K562 (cell line): Measurements from ENCODE around the gene BAHD1. TPM values are rescaled to one million over a fixed set of nuclear protein-coding genes. Genes with fewer than 3 reads are reported as not detected.

Source experiments
- ATAC-seq: fragments of 200-7000 bp; cut with Tn5 transposase; 3 replicates; pipeline ENCODE4 v1.9.1; 2020; ENCODE audit warnings: moderate library complexity
- BruUV-seq: library from RNA; stranded (reverse); fragments of 400-500 nt; replicated peaks from 2 replicates; lab custom pipeline; 2021; lab: Mats Ljungman, UMichigan
- CTCF ChIA-PET: fragments of 300-600 bp; formaldehyde crosslinking; extraction: SDS; loops from one replicate; lab custom pipeline; 2021; ENCODE audit warnings: low intra/inter-chr PET ratio; lab: Yijun Ruan, JAX
- POLR2A ChIA-PET: fragments of 300-600, 350-650 bp; sonication (Branson Sonifier 250); formaldehyde crosslinking; extraction: SDS; loops from one replicate; lab custom pipeline; 2021; ENCODE audit warnings: antibody characterized with exemption, inconsistent platforms; lab: Yijun Ruan, JAX
- DNase-seq, 4 experiments: peaks; one replicate each; pipeline versions ENCODE4 v3.0.0 to v3.0.0-alpha.2; 2011 to 2018; ENCODE audit warnings: low spot score in 3 of 4, mixed read lengths in 3 of 4; ENCODE audit errors: extremely low read depth in 1 of 4
- FAIRE-seq: peaks from 2 replicates; lab custom pipeline; 2011; peaks lifted over from hg19 to GRCh38; lab: Jason Lieb, UNC
- H2AFZ ChIP-seq: 2 replicates; pipeline ENCODE4 v1.6.0; 2011; ENCODE audit warnings: low read depth, low read length, control low read depth, inconsistent platforms
- H3K27ac ChIP-seq: fragments of 200-600 bp; 3 replicates; pipeline ENCODE4 v1.8.0; 2011; ENCODE audit warnings: low read depth, mild to moderate bottlenecking, control low read depth, inconsistent platforms, low read length, moderate library complexity, mixed read lengths; ENCODE audit errors: extremely low read depth
- H3K27me3 ChIP-seq, 2 experiments: fragments of 300-600 bp in 1 of 2; 2 replicates in 1 of 2; 3 replicates in 1 of 2; pipeline versions ENCODE4 v1.6.0 to v1.8.0; 2011; ENCODE audit warnings: inconsistent platforms in 2 of 2, low read length in 2 of 2, mild to moderate bottlenecking in 1 of 2, mixed read lengths in 1 of 2, moderate library complexity in 1 of 2; ENCODE audit not compliant: control insufficient read depth in 2 of 2, insufficient read depth in 2 of 2
- H3K36me3 ChIP-seq: fragments of 300-600 bp; 3 replicates; pipeline ENCODE4 v1.8.0; 2011; ENCODE audit warnings: mild to moderate bottlenecking, low read length, inconsistent platforms; ENCODE audit not compliant: control insufficient read depth, insufficient read depth
- H3K4me1 ChIP-seq, 2 experiments: fragments of 200-600 bp in 1 of 2; replicated peaks in 1 of 2; 2 replicates in 1 of 2; 3 replicates in 1 of 2; pipeline versions ENCODE4 v1.5.1 to v1.8.0; 2011; ENCODE audit warnings: inconsistent platforms in 2 of 2, low read length in 2 of 2, mild to moderate bottlenecking in 1 of 2, mixed read lengths in 1 of 2, moderate library complexity in 1 of 2; ENCODE audit not compliant: control insufficient read depth in 2 of 2, insufficient read depth in 2 of 2
- H3K4me2 ChIP-seq: 2 replicates; pipeline ENCODE4 v1.6.1; 2011; ENCODE audit warnings: low read length, control low read depth, inconsistent platforms, mixed read lengths; ENCODE audit not compliant: insufficient read depth
- H3K4me3 ChIP-seq: fragments of 200-600 bp; sonication (generic), shearing (Covaris generic); 2 replicates; pipeline ENCODE4 v1.5.1; 2016; ENCODE audit warnings: control low read depth, inconsistent platforms
- H3K79me2 ChIP-seq: fragments of 200-600 bp; 3 replicates; pipeline ENCODE4 v1.8.0; 2011; ENCODE audit warnings: low read length, inconsistent platforms; ENCODE audit not compliant: control insufficient read depth, insufficient read depth
- H3K9ac ChIP-seq, 2 experiments: 2 replicates each; pipeline versions ENCODE4 v1.6.0 to v1.6.1; 2011; ENCODE audit warnings: low read depth in 2 of 2, low read length in 2 of 2, control low read depth in 1 of 2, inconsistent platforms in 1 of 2, mild to moderate bottlenecking in 1 of 2, mixed read lengths in 1 of 2; ENCODE audit not compliant: insufficient read depth in 1 of 2
- H3K9me1 ChIP-seq: one replicate; pipeline ENCODE4 v1.6.0; 2011; ENCODE audit warnings: inconsistent platforms, mild to moderate bottlenecking, low read length, moderate library complexity; ENCODE audit not compliant: control insufficient read depth, insufficient read depth
- H3K9me3 ChIP-seq: replicated peaks from 2 replicates; pipeline ENCODE4 v1.5.1; 2011; ENCODE audit warnings: low read depth, low read length, inconsistent platforms; ENCODE audit not compliant: control insufficient read depth, insufficient read depth
- H4K20me1 ChIP-seq: replicated peaks from 2 replicates; pipeline ENCODE4 v1.6.1; 2011; ENCODE audit warnings: low read length, inconsistent platforms, mixed read lengths; ENCODE audit not compliant: control insufficient read depth, insufficient read depth
- BCOR ChIP-seq: fragments of 450-650 bp; IDR thresholded peaks from 2 replicates; pipeline ENCODE4 v1.6.1; 2016
- CBFA2T2 ChIP-seq: fragments of 450-650 bp; conservative IDR thresholded peaks from 2 replicates; pipeline ENCODE4 v1.6.1; 2017; ENCODE audit warnings: mild to moderate bottlenecking
- COPS2 ChIP-seq: fragments of 450-650 bp; conservative IDR thresholded peaks from 2 replicates; pipeline ENCODE4 v1.6.1; 2016; ENCODE audit warnings: mild to moderate bottlenecking, moderate library complexity
- MTA3 ChIP-seq: fragments of 450-650 bp; formaldehyde crosslinking; IDR thresholded peaks from 2 replicates; pipeline ENCODE4 v1.6.1; 2017; ENCODE audit warnings: mild to moderate bottlenecking, borderline replicate concordance
- NFIC ChIP-seq: fragments of 450-650 bp; IDR thresholded peaks from 2 replicates; pipeline ENCODE4 v1.6.1; 2017; ENCODE audit warnings: mild to moderate bottlenecking, inconsistent platforms
- POLR2G ChIP-seq: fragments of 200-400 bp; formaldehyde crosslinking; IDR thresholded peaks from 2 replicates; pipeline ENCODE4 v1.6.1; 2017; ENCODE audit warnings: low read depth, mild to moderate bottlenecking, antibody characterized with exemption, low read length, moderate library complexity
- POLR3G ChIP-seq: IDR thresholded peaks from 2 replicates; pipeline ENCODE4 v1.6.1; 2011; ENCODE audit not compliant: insufficient read length, insufficient replicate concordance; ENCODE audit errors: extremely low read depth
- SMARCB1 ChIP-seq: IDR thresholded peaks from 2 replicates; pipeline ENCODE4 v1.6.1; 2011; ENCODE audit warnings: improper control_type of control experiment, low read depth; ENCODE audit not compliant: insufficient read length
- WGBS: fragments of 100-300 bp; shearing (Covaris generic); methylation state at CpG from one replicate; pipeline ENCODE4 v1.1.6; 2016; ENCODE audit warnings: low coverage, mixed read lengths; ENCODE audit not compliant: insufficient coverage; ENCODE audit errors: missing lambda C conversion rate; 5-methylcytosine and 5-hydroxymethylcytosine counted together
- in situ Hi-C: fragments of 300-500 bp; cut with MboI; formaldehyde crosslinking; loops from 4 replicates; pipeline ENCODE4 v1.15.0; 2018; ENCODE audit warnings: inconsistent platforms, mixed read lengths
- intact Hi-C: fragments of 100-400 bp; cut with micrococcal nuclease; formaldehyde crosslinking; loops from 2 replicates; pipeline ENCODE4 v1.14.2; 2022
- polyA plus RNA-seq, 8 experiments: library from polyadenylated mRNA; depleted of rRNA in 4 of 8; stranded (reverse) in 5 of 8; unstranded in 3 of 8; fragments of >200 nt; fragmentation: Nextera tagmentation in 2 of 8; fragmentation: Illumina TruSeq in 1 of 8; extraction: Ambion mirVana in 2 of 8; extraction: Trizol in 1 of 8; gene quantifications; 2 replicates each; pipeline versions ENCODE4 v1.2.1 to v1.2.3, GENCODE V29; 2011 to 2014; ENCODE audit warnings: inconsistent platforms in 1 of 8, missing spikeins in 1 of 8
- total RNA-seq, 7 experiments: library from RNA; depleted of rRNA in 6 of 7; stranded (reverse); fragments of >200 nt in 6 of 7; fragmentation: Illumina TruSeq in 2 of 7; extraction: Trizol in 2 of 7; gene quantifications; 2 replicates each; pipeline versions ENCODE4 v1.2.1 to v1.2.3, GENCODE V29; 2011 to 2021; ENCODE audit warnings: low replicate concordance in 1 of 7
- TF ChIP-seq, protein P1 (sequence below): fragments of 250-450 bp; sonication (Bioruptor Pico); IDR thresholded peaks from 2 replicates; pipeline ENCODE4 v1.8.0; 2021; ENCODE audit warnings: moderate library complexity, mild to moderate bottlenecking, inconsistent platforms

The BAHD1 gene
- total and polyA plus RNA-seq, 9 of the 15 experiments (the other 6 are each of a cell fraction or from before 2014, with no cell fraction given), result 0.55 to 38.5 (median 11.5) TPM

DNA sequence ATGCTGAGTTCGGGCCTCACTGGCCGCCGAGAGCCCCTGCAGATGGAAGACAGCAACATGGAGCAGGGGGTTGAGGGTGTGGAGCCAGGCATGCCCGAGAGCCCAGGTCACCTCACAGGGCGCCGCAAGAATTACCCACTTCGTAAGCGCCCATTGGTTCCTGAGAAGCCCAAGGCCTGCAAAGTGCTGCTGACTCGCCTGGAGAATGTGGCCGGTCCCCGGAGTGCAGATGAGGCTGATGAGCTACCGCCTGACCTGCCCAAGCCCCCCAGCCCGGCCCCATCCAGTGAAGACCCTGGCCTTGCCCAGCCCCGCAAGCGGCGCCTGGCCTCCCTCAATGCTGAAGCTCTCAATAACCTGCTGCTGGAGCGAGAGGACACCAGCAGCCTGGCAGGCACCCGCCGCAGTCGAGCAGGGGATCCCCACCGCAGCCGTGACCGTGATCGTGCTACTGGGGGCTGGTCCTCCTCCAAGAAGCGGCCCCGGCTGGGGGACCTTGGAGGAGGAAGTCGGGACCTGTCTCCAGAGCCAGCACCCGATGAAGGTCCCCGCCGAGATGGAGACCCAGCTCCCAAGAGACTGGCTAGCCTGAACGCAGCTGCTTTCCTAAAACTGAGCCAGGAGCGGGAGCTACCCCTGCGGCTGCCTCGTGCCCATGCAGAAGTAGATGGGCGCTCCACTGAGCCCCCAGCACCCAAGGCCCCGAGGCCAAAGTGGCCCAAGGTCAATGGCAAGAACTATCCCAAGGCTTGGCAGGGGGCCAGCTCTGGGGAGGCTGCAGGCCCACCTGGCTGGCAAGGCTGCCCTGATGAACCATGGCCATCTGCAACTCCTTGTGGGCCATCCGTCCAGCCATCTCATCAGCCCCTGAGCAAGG is 18.0 kb downstream of the BAHD1 start:
- ATAC-seq, result no peak
- POLR2A ChIA-PET, result interaction anchor here (0.6 to 1.2 kb wide), 5 partner anchors 8 to 39 kb away, joined by 3 to 9 read pairs (median 3); partner anchors contain the start of gene CHST14

More for the DNA sequence above, 18.0 kb downstream of the BAHD1 start:
- DNase-seq (no peak), FAIRE-seq (no peak)
- Histone ChIP-seq H3K9me1 (peaks cover 15% of the 10 kb centered on the region), H3K36me3 (peaks cover 55% of the 10 kb centered on the region; the same call in 2 of the 3 replicates), H3K4me3 (no peak overlapping the region), H3K27me3 (no peaks in the 10 kb centered on the region), H3K4me2 (no peak overlapping the region), H3K79me2 (peaks cover 53% of the 10 kb centered on the region), H3K4me1 (peaks cover 16 to 34% of the 10 kb centered on the region in 2 experiments), H3K27ac (no peak overlapping the region), H4K20me1 (peaks cover 51% of the 10 kb centered on the region), H2AFZ (no peak overlapping the region), H3K9ac (peak overlapping the region in 1 of 2 experiments; percentile 24; a peak in 1 of 4 replicates), H3K9me3 (no peaks in the 10 kb centered on the region)
- 98% methylated on average over 18 of the region's 37 CpGs for WGBS
- peak; percentile 78 for TF ChIP-seq NFIC
- no peak for TF ChIP-seq CBFA2T2
- TF ChIP-seq, protein P1, sequence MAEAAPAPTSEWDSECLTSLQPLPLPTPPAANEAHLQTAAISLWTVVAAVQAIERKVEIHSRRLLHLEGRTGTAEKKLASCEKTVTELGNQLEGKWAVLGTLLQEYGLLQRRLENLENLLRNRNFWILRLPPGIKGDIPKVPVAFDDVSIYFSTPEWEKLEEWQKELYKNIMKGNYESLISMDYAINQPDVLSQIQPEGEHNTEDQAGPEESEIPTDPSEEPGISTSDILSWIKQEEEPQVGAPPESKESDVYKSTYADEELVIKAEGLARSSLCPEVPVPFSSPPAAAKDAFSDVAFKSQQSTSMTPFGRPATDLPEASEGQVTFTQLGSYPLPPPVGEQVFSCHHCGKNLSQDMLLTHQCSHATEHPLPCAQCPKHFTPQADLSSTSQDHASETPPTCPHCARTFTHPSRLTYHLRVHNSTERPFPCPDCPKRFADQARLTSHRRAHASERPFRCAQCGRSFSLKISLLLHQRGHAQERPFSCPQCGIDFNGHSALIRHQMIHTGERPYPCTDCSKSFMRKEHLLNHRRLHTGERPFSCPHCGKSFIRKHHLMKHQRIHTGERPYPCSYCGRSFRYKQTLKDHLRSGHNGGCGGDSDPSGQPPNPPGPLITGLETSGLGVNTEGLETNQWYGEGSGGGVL (CRISPR knock-in tag), result no peak
- TF ChIP-seq SMARCB1, result no peak
- TF ChIP-seq COPS2, result no peak
- TF ChIP-seq BCOR, result no peak
- TF ChIP-seq MTA3, result no peak
- peak; percentile 27; the same call in 1 of the 2 replicates for TF ChIP-seq POLR2G
- no peak for TF ChIP-seq POLR3G
- CTCF ChIA-PET, result no interaction called here
- intact Hi-C loops (no loop called here), in situ Hi-C loops (no loop called here)
- BruUV-seq, result no TSS peak
